ENCODE data around the gene CDH19.

DNA sequence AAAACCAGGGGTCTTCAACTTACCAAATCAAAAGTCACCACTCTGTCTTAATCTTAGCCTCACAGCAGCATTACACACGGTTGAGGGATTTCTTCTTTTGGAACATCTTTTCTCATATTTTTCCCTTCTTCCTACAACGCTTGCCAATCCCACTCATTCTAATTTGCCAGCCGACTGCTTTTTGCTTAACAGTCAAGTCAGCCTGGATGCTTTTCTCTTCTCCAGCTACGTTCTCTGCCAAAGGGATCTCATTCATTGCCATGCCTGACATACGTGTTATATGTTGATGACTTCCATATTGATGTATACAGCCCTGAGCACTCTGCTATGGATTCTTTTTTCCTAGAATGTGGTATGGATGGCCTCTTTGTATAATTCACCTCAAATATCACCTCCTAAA lies 37.3 kb downstream of the CDH19 start:
- TF ChIP-seq POLR2A (IDR thresholded peaks at IDR 0.05) = no peak
- TF ChIP-seq, protein P1, sequence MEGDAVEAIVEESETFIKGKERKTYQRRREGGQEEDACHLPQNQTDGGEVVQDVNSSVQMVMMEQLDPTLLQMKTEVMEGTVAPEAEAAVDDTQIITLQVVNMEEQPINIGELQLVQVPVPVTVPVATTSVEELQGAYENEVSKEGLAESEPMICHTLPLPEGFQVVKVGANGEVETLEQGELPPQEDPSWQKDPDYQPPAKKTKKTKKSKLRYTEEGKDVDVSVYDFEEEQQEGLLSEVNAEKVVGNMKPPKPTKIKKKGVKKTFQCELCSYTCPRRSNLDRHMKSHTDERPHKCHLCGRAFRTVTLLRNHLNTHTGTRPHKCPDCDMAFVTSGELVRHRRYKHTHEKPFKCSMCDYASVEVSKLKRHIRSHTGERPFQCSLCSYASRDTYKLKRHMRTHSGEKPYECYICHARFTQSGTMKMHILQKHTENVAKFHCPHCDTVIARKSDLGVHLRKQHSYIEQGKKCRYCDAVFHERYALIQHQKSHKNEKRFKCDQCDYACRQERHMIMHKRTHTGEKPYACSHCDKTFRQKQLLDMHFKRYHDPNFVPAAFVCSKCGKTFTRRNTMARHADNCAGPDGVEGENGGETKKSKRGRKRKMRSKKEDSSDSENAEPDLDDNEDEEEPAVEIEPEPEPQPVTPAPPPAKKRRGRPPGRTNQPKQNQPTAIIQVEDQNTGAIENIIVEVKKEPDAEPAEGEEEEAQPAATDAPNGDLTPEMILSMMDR (IDR thresholded peaks at IDR 0.05) = no peak
- TF ChIP-seq EP300 (IDR thresholded peaks at IDR 0.05) = no peak
